Astrocyte (in vitro differentiated cells and primary cell): Measurements from ENCODE around the gene DNAJC4. TPM values are rescaled to one million over a fixed set of nuclear protein-coding genes. Genes with fewer than 3 reads are reported as not detected.

Source experiments
- DNase-seq: peaks from one replicate; pipeline ENCODE4 v3.0.0-alpha.2; 2010; ENCODE audit warnings: low read depth
- FAIRE-seq: peaks from 2 replicates; lab custom pipeline; 2011; peaks lifted over from hg19 to GRCh38; lab: Jason Lieb, UNC
- H2AFZ ChIP-seq: 2 replicates; pipeline ENCODE4 v1.6.0; 2012; ENCODE audit warnings: low read depth, low read length, inconsistent platforms
- H3K27ac ChIP-seq: 2 replicates; pipeline ENCODE4 v1.5.1; 2011; ENCODE audit warnings: low read depth, low read length, inconsistent platforms
- H3K27me3 ChIP-seq: 2 replicates; pipeline ENCODE4 v1.6.0; 2011; ENCODE audit warnings: low read length, inconsistent platforms; ENCODE audit not compliant: insufficient read depth
- H3K36me3 ChIP-seq: 2 replicates; pipeline ENCODE4 v1.5.1; 2011; ENCODE audit warnings: low read length, inconsistent platforms; ENCODE audit not compliant: insufficient read depth
- H3K4me1 ChIP-seq: 2 replicates; pipeline ENCODE4 v1.5.1; 2011; ENCODE audit warnings: low read length, inconsistent platforms; ENCODE audit not compliant: insufficient read depth
- H3K4me2 ChIP-seq: 2 replicates; pipeline ENCODE4 v1.6.0; 2012; ENCODE audit warnings: low read length, inconsistent platforms
- H3K4me3 ChIP-seq: 2 replicates; pipeline ENCODE4 v1.5.1; 2011; ENCODE audit warnings: low read depth, mild to moderate bottlenecking, low read length, inconsistent platforms; ENCODE audit not compliant: insufficient read depth
- H3K79me2 ChIP-seq: 2 replicates; pipeline ENCODE4 v1.6.0; 2012; ENCODE audit warnings: mild to moderate bottlenecking, low read length, inconsistent platforms; ENCODE audit not compliant: insufficient read depth
- H3K9ac ChIP-seq: 2 replicates; pipeline ENCODE4 v1.6.0; 2012; ENCODE audit warnings: mild to moderate bottlenecking, low read length, inconsistent platforms
- H3K9me3 ChIP-seq: 2 replicates; pipeline ENCODE4 v1.5.1; 2012; ENCODE audit warnings: low read depth, mild to moderate bottlenecking, low read length, inconsistent platforms; ENCODE audit not compliant: insufficient read depth
- H4K20me1 ChIP-seq: 2 replicates; pipeline ENCODE4 v1.6.0; 2012; ENCODE audit warnings: low read length, inconsistent platforms; ENCODE audit not compliant: insufficient read depth
- H3K27ac Mint-ChIP-seq: one replicate; pipeline ENCODE4 v1.8.0; 2021; ENCODE audit warnings: mild to moderate bottlenecking, mixed read lengths; ENCODE audit not compliant: unreplicated experiment
- H3K27me3 Mint-ChIP-seq: one replicate; pipeline ENCODE4 v1.8.0; 2021; ENCODE audit warnings: low read depth, mixed read lengths; ENCODE audit not compliant: unreplicated experiment
- H3K36me3 Mint-ChIP-seq: one replicate; pipeline ENCODE4 v1.8.0; 2021; ENCODE audit warnings: low read depth, mixed read lengths; ENCODE audit not compliant: unreplicated experiment
- H3K4me1 Mint-ChIP-seq: one replicate; pipeline ENCODE4 v1.8.0; 2021; ENCODE audit warnings: low read depth, mixed read lengths; ENCODE audit not compliant: unreplicated experiment
- H3K4me3 Mint-ChIP-seq: one replicate; pipeline ENCODE4 v1.8.0; 2021; ENCODE audit warnings: mild to moderate bottlenecking, moderate library complexity, mixed read lengths; ENCODE audit not compliant: unreplicated experiment
- H3K9me3 Mint-ChIP-seq: one replicate; pipeline ENCODE4 v1.8.0; 2021; ENCODE audit warnings: mild to moderate bottlenecking, mixed read lengths; ENCODE audit not compliant: unreplicated experiment
- EZH2 ChIP-seq: IDR thresholded peaks from 2 replicates; pipeline ENCODE4 v1.6.1; 2012; ENCODE audit warnings: mild to moderate bottlenecking, low read length, inconsistent platforms; ENCODE audit not compliant: insufficient read depth
- total RNA-seq: library from RNA; stranded (reverse); gene quantifications from 2 replicates; pipeline ENCODE4 v1.2.1, GENCODE V29; 2021
- TF ChIP-seq, protein P1 (sequence below): IDR thresholded peaks from 2 replicates; pipeline ENCODE4 v1.5.1; 2011; ENCODE audit warnings: low read depth, mild to moderate bottlenecking, inconsistent platforms, low read length, moderate library complexity; ENCODE audit not compliant: insufficient read depth

The DNAJC4 gene
- total RNA-seq, 1 donor from 2014 or later, result 23.8 TPM

DNA sequence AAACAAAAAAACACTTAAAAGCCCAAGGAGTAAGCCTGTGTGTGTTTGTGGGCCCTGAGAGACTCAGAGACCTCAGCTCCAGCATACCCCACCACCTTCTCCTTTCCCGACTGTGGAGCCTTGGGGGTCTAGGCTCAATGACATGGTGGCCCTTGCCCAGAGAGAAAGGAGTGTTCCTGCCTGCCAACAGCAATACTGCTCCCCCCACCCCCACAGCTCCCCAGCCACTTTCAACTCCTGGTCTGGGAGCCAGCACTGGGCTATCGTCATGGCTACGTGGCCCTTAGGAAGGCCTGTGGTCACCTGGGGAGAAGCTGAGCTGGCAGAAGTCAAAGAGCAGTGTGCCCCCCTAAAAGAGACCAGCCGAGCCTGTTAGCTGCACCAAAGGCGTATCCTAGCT, 13.8 kb downstream of the DNAJC4 start:
- no peak for DNase-seq

DNA sequence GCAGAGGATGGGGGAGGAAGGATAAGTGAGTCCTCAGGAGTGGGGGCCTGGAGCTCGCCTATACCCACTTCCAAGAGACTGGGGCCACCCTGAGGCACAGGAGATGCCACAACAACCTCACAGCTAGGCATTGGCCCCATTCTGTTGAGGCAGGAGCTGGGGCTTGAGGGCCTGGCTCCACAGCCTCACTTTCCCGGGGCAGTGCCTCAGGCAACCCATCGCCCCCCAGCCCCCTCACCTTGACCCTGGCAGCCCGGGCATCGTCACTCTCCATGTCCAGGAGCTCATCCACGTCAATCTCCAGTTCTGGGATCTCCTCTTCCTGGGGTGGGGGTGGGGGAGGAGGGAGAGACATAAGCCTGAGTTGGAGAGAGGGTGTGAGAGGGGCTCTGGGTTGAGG, 14.6 kb downstream of the DNAJC4 start:
- Histone ChIP-seq H3K9ac (peak overlapping the region; percentile 95), H3K4me2 (peak overlapping the region; percentile 99), H3K36me3 (peaks cover 3% of the 10 kb centered on the region), H3K79me2 (peaks cover 50% of the 10 kb centered on the region), H3K27ac (peak overlapping the region; percentile 91), H3K4me3 (peak overlapping the region; percentile 96), H3K9me3 (no peaks in the 10 kb centered on the region), H3K27me3 (no peaks in the 10 kb centered on the region), H4K20me1 (peaks cover 28% of the 10 kb centered on the region), H2AFZ (no peak overlapping the region), H3K4me1 (peaks cover 39% of the 10 kb centered on the region)
- Mint-ChIP-seq H3K27me3 (no peaks in the 10 kb centered on the region), H3K4me3 (peak overlapping the region; percentile 95), H3K36me3 (peaks cover 9% of the 10 kb centered on the region), H3K9me3 (no peaks in the 10 kb centered on the region), H3K27ac (no peak overlapping the region), H3K4me1 (peaks cover 24% of the 10 kb centered on the region)
- FAIRE-seq, result no peak
- no peak for DNase-seq
- no peak for TF ChIP-seq EZH2
- TF ChIP-seq, protein P1, sequence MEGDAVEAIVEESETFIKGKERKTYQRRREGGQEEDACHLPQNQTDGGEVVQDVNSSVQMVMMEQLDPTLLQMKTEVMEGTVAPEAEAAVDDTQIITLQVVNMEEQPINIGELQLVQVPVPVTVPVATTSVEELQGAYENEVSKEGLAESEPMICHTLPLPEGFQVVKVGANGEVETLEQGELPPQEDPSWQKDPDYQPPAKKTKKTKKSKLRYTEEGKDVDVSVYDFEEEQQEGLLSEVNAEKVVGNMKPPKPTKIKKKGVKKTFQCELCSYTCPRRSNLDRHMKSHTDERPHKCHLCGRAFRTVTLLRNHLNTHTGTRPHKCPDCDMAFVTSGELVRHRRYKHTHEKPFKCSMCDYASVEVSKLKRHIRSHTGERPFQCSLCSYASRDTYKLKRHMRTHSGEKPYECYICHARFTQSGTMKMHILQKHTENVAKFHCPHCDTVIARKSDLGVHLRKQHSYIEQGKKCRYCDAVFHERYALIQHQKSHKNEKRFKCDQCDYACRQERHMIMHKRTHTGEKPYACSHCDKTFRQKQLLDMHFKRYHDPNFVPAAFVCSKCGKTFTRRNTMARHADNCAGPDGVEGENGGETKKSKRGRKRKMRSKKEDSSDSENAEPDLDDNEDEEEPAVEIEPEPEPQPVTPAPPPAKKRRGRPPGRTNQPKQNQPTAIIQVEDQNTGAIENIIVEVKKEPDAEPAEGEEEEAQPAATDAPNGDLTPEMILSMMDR, result no peak

More for the DNA sequence above, 13.8 kb downstream of the DNAJC4 start:
- Histone ChIP-seq H3K79me2 (peaks cover 50% of the 10 kb centered on the region), H3K4me3 (no peak overlapping the region), H4K20me1 (peaks cover 28% of the 10 kb centered on the region), H3K27me3 (no peaks in the 10 kb centered on the region), H3K27ac (no peak overlapping the region), H3K9me3 (no peaks in the 10 kb centered on the region), H3K4me2 (peak overlapping the region; percentile 99), H3K36me3 (peaks cover 3% of the 10 kb centered on the region), H3K9ac (no peak overlapping the region), H2AFZ (no peak overlapping the region), H3K4me1 (peaks cover 41% of the 10 kb centered on the region)
- peaks cover 23% of the 10 kb centered on the region for H3K4me1 Mint-ChIP-seq
- no peaks in the 10 kb centered on the region for H3K9me3 Mint-ChIP-seq
- FAIRE-seq, result no peak
- peaks cover 9% of the 10 kb centered on the region for H3K36me3 Mint-ChIP-seq
- H3K27ac Mint-ChIP-seq, result no peak overlapping the region
- TF ChIP-seq EZH2, result no peak
- TF ChIP-seq, protein P1, result no peak
- peak overlapping the region; percentile 77 for H3K4me3 Mint-ChIP-seq
- H3K27me3 Mint-ChIP-seq, result no peaks in the 10 kb centered on the region

DNA sequence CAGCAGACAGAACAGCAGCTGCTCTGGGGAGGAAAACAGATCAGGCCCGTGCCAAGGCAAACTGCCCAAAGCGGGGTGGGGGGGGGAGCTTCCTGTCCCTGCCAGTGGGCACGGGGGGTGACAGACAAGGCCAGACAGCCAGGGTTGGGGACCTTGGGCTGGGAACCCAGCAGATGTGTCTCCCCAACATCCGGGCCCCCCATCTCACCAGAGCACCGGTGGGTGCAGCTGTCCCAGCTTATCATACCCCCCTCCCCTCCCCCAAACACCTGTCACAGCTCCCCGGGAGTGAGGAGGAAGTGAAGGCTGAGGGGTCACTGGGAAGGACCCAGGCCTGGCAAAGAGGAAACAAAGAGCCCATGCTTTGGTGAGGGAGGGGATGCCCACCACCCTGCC, 15.1 kb downstream of the DNAJC4 start:
- H3K27ac ChIP-seq, result peak overlapping the region; percentile 91
- TF ChIP-seq, protein P1, result no peak
- TF ChIP-seq EZH2, result no peak
- H3K79me2 ChIP-seq, result peaks cover 50% of the 10 kb centered on the region
- peak overlapping the region; percentile 96 for H3K4me3 ChIP-seq
- H3K4me1 Mint-ChIP-seq, result peaks cover 21% of the 10 kb centered on the region
- H3K27me3 ChIP-seq, result no peaks in the 10 kb centered on the region
- peaks cover 9% of the 10 kb centered on the region for H3K36me3 Mint-ChIP-seq
- H2AFZ ChIP-seq, result no peak overlapping the region
- DNase-seq (no peak), FAIRE-seq (no peak)
- H3K4me1 ChIP-seq, result peaks cover 35% of the 10 kb centered on the region
- H3K9me3 Mint-ChIP-seq, result no peaks in the 10 kb centered on the region
- H3K4me2 ChIP-seq, result peak overlapping the region; percentile 99
- H3K4me3 Mint-ChIP-seq, result peak overlapping the region; percentile 95
- peaks cover 28% of the 10 kb centered on the region for H4K20me1 ChIP-seq
- peaks cover 3% of the 10 kb centered on the region for H3K36me3 ChIP-seq
- peak overlapping the region; percentile 95 for H3K9ac ChIP-seq
- H3K27ac Mint-ChIP-seq, result peak overlapping the region; percentile 85
- H3K27me3 Mint-ChIP-seq, result no peaks in the 10 kb centered on the region
- no peaks in the 10 kb centered on the region for H3K9me3 ChIP-seq
